ENCODE data around the gene FADS3.

Gene FADS3

GRCh38 chr11:61897387-61898246 lies 6.3 kb upstream of the FADS3 start:
- Mint-ChIP-seq H3K27ac (no peak overlapping the region), H3K4me3 (no peak overlapping the region), H3K4me1 (ENCODE audit: low read depth) (peaks cover 2% of the 10 kb centered on the region), H3K9me3 (no peaks in the 10 kb centered on the region), H3K27me3 (ENCODE audit: low read depth) (peaks cover 3% of the 10 kb centered on the region), H3K36me3 (ENCODE audit: low read depth) (no peaks in the 10 kb centered on the region)
- DNase-seq (ENCODE audit: low spot score): peak; percentile 58

DNA sequence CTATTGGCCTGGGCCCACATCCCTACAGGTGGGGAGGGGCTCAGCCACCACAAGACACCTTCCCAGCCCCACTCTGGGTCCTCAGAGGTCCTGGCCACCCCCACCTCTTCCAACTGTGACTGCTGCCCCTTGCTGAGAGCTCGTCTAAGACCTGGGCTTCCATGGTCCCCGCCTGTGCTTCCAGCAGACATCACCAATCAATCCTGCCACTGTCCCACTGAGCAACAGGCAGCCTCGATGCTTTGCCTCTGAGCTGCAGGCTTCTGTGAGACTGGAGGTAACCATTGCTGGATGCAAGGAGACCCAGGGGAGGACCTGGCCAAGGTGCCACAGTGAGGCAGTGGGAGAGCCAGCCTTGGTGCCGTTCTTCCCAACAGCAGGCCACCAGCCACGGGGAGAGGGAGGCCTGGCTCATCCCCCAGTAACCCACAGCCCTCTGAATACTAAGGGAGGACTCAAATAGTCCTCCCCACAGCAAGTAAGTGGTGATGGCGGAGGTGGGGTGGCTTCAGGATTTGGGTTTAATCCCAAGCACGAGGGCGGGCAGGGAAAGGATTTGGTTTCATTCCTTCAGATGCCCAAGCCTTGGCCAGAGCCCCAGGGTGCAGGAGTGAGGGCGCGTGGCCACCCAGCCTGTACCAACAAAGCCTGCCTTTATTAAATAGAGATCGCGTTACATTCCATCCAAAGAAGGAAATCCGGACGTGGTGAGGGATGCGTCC lies 5.5 kb upstream of the FADS3 start:
- H3K4me1 Mint-ChIP-seq (ENCODE audit: low read depth): peaks cover 2% of the 10 kb centered on the region
- no peak for DNase-seq (ENCODE audit: low spot score)
- no peak overlapping the region for H3K27ac Mint-ChIP-seq

GRCh38 chr11:61895718-61896059 lies 4.3 kb upstream of the FADS3 start:
- DNase-seq (ENCODE audit: low spot score): no peak
- Mint-ChIP-seq H3K4me3 (no peak overlapping the region), H3K27ac (no peak overlapping the region), H3K36me3 (ENCODE audit: low read depth) (no peaks in the 10 kb centered on the region), H3K27me3 (ENCODE audit: low read depth) (peaks cover 5% of the 10 kb centered on the region), H3K9me3 (no peaks in the 10 kb centered on the region), H3K4me1 (ENCODE audit: low read depth) (peaks cover 4% of the 10 kb centered on the region)

More for the DNA sequence above, 5.5 kb upstream of the FADS3 start:
- Mint-ChIP-seq H3K9me3 (no peaks in the 10 kb centered on the region), H3K4me3 (no peak overlapping the region), H3K27me3 (ENCODE audit: low read depth) (peaks cover 5% of the 10 kb centered on the region), H3K36me3 (ENCODE audit: low read depth) (no peaks in the 10 kb centered on the region)

- Mint-ChIP-seq H3K36me3 (ENCODE audit: low read depth) (no peaks in the 10 kb centered on the region), H3K27me3 (ENCODE audit: low read depth) (peaks cover 5% of the 10 kb centered on the region), H3K4me3 (no peak overlapping the region), H3K27ac (no peak overlapping the region), H3K9me3 (no peaks in the 10 kb centered on the region), H3K4me1 (ENCODE audit: low read depth) (peaks cover 4% of the 10 kb centered on the region)
- no peak for DNase-seq (ENCODE audit: low spot score)
These were observed 3.8 kb upstream of the FADS3 start for GRCh38 chr11:61895046-61895717.

- no peak overlapping the region for H3K27ac Mint-ChIP-seq
- H3K9me3 Mint-ChIP-seq: no peaks in the 10 kb centered on the region
- H3K36me3 Mint-ChIP-seq (ENCODE audit: low read depth): no peaks in the 10 kb centered on the region
- no peak overlapping the region for H3K4me3 Mint-ChIP-seq
- DNase-seq (ENCODE audit: low spot score): no peak
- H3K27me3 Mint-ChIP-seq (ENCODE audit: low read depth): peaks cover 5% of the 10 kb centered on the region
- H3K4me1 Mint-ChIP-seq (ENCODE audit: low read depth): peaks cover 2% of the 10 kb centered on the region
These were observed 2.6 kb upstream of the FADS3 start for GRCh38 chr11:61893981-61894380.

DNA sequence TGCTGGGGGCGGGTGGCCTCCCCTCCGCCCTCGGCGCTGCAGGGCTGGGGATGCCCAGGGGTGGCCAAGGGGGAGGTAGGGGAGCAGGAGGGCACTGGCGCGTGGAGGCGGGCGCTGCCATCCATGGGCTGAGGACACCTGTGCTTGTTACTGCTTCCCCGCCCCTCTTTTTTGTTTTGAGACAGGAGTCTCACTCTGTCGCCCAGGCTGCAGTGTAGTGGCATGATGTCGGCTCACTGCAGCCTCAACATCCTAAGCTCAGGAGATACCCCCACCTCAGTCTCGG lies 683 bp upstream of the FADS3 start:
- H3K9me3 Mint-ChIP-seq: no peaks in the 10 kb centered on the region
- peak overlapping the region; percentile 70 for H3K4me3 Mint-ChIP-seq
- no peak for DNase-seq (ENCODE audit: low spot score)
- peaks cover 2% of the 10 kb centered on the region for H3K4me1 Mint-ChIP-seq (ENCODE audit: low read depth)
- H3K27me3 Mint-ChIP-seq (ENCODE audit: low read depth): peaks cover 5% of the 10 kb centered on the region
- no peak overlapping the region for H3K27ac Mint-ChIP-seq
- no peaks in the 10 kb centered on the region for H3K36me3 Mint-ChIP-seq (ENCODE audit: low read depth)

DNA sequence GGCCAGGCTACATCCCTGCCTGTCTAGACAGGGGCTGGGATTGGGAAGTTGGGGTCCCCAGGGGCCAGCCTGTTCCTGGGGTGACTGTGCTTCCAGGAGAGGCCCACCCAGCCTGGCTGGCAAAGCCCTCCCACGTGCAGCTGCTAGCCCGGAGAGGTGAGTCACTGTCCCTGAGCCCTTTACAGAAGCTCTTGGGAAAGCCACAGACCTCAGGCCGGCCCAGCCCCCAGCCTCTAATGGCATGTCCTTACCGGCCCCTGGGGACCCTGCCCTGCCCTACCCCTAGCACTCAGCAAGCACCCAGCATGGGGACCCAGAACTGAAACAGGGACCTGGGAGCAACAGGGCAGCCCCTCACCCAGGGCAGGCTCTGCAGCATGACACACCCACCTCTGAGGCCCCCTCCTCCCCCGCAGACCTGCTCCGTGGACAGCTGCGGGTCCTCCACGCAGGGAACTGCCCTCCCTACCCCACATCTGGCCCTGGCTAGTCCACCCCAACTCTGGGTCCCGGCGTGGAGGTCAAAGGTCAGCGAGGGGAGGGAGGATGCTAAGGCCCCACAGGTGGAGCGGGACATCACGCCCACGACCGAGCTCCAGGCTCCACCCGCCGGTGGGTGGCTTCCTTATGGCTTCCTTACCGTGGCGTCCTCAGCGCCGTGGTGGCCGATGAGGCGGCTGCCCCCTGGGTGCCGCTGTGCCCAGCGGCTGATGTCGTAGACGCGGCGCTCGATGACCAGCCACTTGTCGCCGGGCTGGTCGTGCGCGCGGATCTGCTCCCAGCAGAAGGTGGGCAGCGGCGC lies 615 bp downstream of the FADS3 start:
- peak; percentile 30 for DNase-seq (ENCODE audit: low spot score)
- Mint-ChIP-seq H3K27ac (no peak overlapping the region), H3K36me3 (ENCODE audit: low read depth) (no peaks in the 10 kb centered on the region), H3K4me3 (peak overlapping the region; percentile 88), H3K4me1 (ENCODE audit: low read depth) (peaks cover 2% of the 10 kb centered on the region), H3K9me3 (no peaks in the 10 kb centered on the region), H3K27me3 (ENCODE audit: low read depth) (peaks cover 5% of the 10 kb centered on the region)

GRCh38 chr11:61889831-61890230 lies 1.5 kb downstream of the FADS3 start:
- no peak for DNase-seq (ENCODE audit: low spot score)
- peak overlapping the region; percentile 88 for H3K4me3 Mint-ChIP-seq
- no peak overlapping the region for H3K27ac Mint-ChIP-seq
- H3K27me3 Mint-ChIP-seq (ENCODE audit: low read depth): peaks cover 5% of the 10 kb centered on the region
- H3K36me3 Mint-ChIP-seq (ENCODE audit: low read depth): no peaks in the 10 kb centered on the region
- H3K9me3 Mint-ChIP-seq: no peaks in the 10 kb centered on the region
- H3K4me1 Mint-ChIP-seq (ENCODE audit: low read depth): peaks cover 2% of the 10 kb centered on the region

GRCh38 chr11:61888590-61888989 lies 2.8 kb downstream of the FADS3 start:
- Mint-ChIP-seq H3K4me1 (ENCODE audit: low read depth) (peaks cover 2% of the 10 kb centered on the region), H3K27ac (no peak overlapping the region), H3K36me3 (ENCODE audit: low read depth) (no peaks in the 10 kb centered on the region), H3K9me3 (no peaks in the 10 kb centered on the region), H3K27me3 (ENCODE audit: low read depth) (peaks cover 5% of the 10 kb centered on the region), H3K4me3 (no peak overlapping the region)
- DNase-seq (ENCODE audit: low spot score): no peak

DNA sequence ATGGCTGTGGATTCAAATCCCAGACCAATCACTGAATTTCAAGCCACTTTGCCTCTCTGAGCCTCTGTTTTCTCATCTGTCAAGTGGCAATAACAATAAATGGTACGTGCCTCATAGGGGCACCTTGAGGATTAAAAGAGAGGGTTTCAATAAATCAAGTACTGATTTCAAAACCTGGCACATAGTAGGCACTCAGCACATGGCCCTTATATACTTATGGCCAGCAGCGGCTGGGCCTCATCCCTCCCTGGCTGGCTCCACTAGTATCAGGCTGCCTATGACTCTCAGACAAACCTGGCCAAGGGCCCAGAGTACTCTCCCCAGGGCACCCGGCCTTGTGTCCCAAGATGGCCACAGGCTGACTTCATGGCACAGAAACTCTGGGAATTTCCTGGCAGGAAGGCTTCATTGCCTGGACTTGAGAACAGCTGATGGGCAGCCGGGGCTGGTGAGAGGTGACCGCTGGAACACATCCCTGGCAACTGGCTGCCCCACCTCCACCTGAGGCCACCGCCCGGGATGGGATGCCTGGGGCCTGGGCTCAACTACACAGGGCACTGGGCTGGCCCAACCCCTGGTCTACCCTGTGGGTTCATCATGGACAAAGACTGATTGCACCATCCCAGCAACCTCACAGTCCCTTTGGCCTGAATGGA lies 3.4 kb downstream of the FADS3 start:
- no peak overlapping the region for H3K4me3 Mint-ChIP-seq
- peaks cover 2% of the 10 kb centered on the region for H3K4me1 Mint-ChIP-seq (ENCODE audit: low read depth)
- DNase-seq (ENCODE audit: low spot score): no peak
- peaks cover 5% of the 10 kb centered on the region for H3K27me3 Mint-ChIP-seq (ENCODE audit: low read depth)
- H3K9me3 Mint-ChIP-seq: no peaks in the 10 kb centered on the region
- no peaks in the 10 kb centered on the region for H3K36me3 Mint-ChIP-seq (ENCODE audit: low read depth)
- H3K27ac Mint-ChIP-seq: no peak overlapping the region

DNA sequence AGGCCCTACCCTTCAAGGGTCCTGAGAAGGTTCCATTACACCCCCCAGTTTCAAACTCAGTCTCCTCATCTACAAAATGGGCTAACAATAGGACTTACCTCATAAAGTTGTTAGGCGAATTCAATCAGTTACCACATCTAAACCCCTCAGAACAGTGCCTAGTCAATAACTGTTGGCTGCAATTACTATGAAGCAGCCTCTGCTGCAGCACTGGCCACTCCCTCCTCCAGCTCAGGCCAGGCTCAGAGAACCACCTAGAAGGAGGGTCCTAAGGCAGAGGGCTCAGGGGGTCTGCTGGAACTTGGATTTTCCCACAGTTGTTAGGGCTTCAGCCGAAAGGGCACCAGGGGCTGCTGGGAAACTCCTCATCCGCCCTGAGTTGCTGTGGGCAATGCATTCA lies 4.7 kb downstream of the FADS3 start:
- Mint-ChIP-seq H3K4me3 (no peak overlapping the region), H3K4me1 (ENCODE audit: low read depth) (peaks cover 2% of the 10 kb centered on the region), H3K27ac (no peak overlapping the region)

GRCh38 chr11:61885784-61886580 lies 5.4 kb downstream of the FADS3 start:
- Mint-ChIP-seq H3K27ac (no peak overlapping the region), H3K27me3 (ENCODE audit: low read depth) (no peaks in the 10 kb centered on the region), H3K9me3 (no peaks in the 10 kb centered on the region), H3K36me3 (ENCODE audit: low read depth) (no peaks in the 10 kb centered on the region), H3K4me1 (ENCODE audit: low read depth) (peaks cover 2% of the 10 kb centered on the region), H3K4me3 (no peak overlapping the region)
- no peak for DNase-seq (ENCODE audit: low spot score)

More for the DNA sequence above, 4.7 kb downstream of the FADS3 start:
- Mint-ChIP-seq H3K27me3 (ENCODE audit: low read depth) (no peaks in the 10 kb centered on the region), H3K9me3 (no peaks in the 10 kb centered on the region), H3K36me3 (ENCODE audit: low read depth) (no peaks in the 10 kb centered on the region)
- DNase-seq (ENCODE audit: low spot score): no peak

Measured in T-helper 2 cell treated with Interferon-gamma antibody and Interleukin-4, amounts not matched to agents 5 μg/mL and 100 μg/mL, for 36 hours (primary cell).